Measurements from ENCODE around the gene ZNF12.
"Not testable (repeated sequence)": the region's sequence is repeated elsewhere in the genome, so short reads cannot be mapped to it uniquely, and the experiment has no call there.

ZNF12 gene

GRCh38 chr7:6691103-6691502 lies 15.6 kb downstream of the ZNF12 start:
- no peak for DNase-seq

- no peak for DNase-seq
These were observed 26.6 kb downstream of the ZNF12 start for GRCh38 chr7:6680146-6680545.

GRCh38 chr7:6675807-6676405 lies 30.8 kb downstream of the ZNF12 start:
- DNase-seq, result no peak

GRCh38 chr7:6670851-6671250 lies 35.9 kb downstream of the ZNF12 start:
- DNase-seq, result not testable (repeated sequence)

GRCh38 chr7:6658618-6659345 lies 48.0 kb downstream of the ZNF12 start:
- DNase-seq, result no peak

GRCh38 chr7:6656413-6656812 lies 50.3 kb downstream of the ZNF12 start:
- no peak for DNase-seq

GRCh38 chr7:6655636-6656385 lies 50.9 kb downstream of the ZNF12 start:
- no peak for DNase-seq

GRCh38 chr7:6654842-6655610 lies 51.7 kb downstream of the ZNF12 start:
- no peak for DNase-seq

GRCh38 chr7:6654113-6654841 lies 52.5 kb downstream of the ZNF12 start:
- no peak for DNase-seq

GRCh38 chr7:6653071-6654003 lies 53.4 kb downstream of the ZNF12 start:
- DNase-seq, result no peak

- no peak for DNase-seq
These were observed 54.2 kb downstream of the ZNF12 start for GRCh38 chr7:6652446-6653011.

GRCh38 chr7:6651851-6652445 lies 54.8 kb downstream of the ZNF12 start:
- DNase-seq, result no peak

- no peak for DNase-seq
These were observed 56.2 kb downstream of the ZNF12 start for GRCh38 chr7:6650521-6651011.

- no peak for DNase-seq
These were observed 56.7 kb downstream of the ZNF12 start for GRCh38 chr7:6650086-6650485.

GRCh38 chr7:6649241-6649961 lies 57.3 kb downstream of the ZNF12 start:
- DNase-seq, result no peak

- no peak for DNase-seq
These were observed 58.0 kb downstream of the ZNF12 start for GRCh38 chr7:6648815-6649104.

GRCh38 chr7:6648066-6648814 lies 58.5 kb downstream of the ZNF12 start:
- no peak for DNase-seq

- DNase-seq, result no peak
These were observed 59.2 kb downstream of the ZNF12 start for GRCh38 chr7:6647541-6647940.

- no peak for DNase-seq
These were observed 59.7 kb downstream of the ZNF12 start for GRCh38 chr7:6647080-6647479.

All from T-helper 2 cell (primary cell).